IMR-90 (cell line): ENCODE results near the gene PRKACB.

ENCODE experiments used
- BHLHE40 ChIP-seq: fragments of 150-350 bp; IDR thresholded peaks from 2 replicates; pipeline ENCODE4 v1.6.1; 2016; ENCODE audit warnings: mild to moderate bottlenecking, low read depth, low read length
- CEBPB ChIP-seq: IDR thresholded peaks from 2 replicates; pipeline ENCODE4 v1.6.1; 2012; ENCODE audit warnings: low read depth, low read length, improper control_type of control experiment
- CHD1 ChIP-seq: IDR thresholded peaks from 2 replicates; pipeline ENCODE4 v1.6.1; 2012; ENCODE audit warnings: low read depth, low read length, improper control_type of control experiment
- CTCF ChIP-seq: conservative IDR thresholded peaks from 2 replicates; pipeline ENCODE4 v1.5.1; 2012; ENCODE audit warnings: mild to moderate bottlenecking, low read depth, low read length, improper control_type of control experiment
- FOS ChIP-seq: fragments of 150-350 bp; IDR thresholded peaks from 2 replicates; pipeline ENCODE4 v1.6.1; 2016; ENCODE audit warnings: low read depth, low read length
- MAFK ChIP-seq: IDR thresholded peaks from 2 replicates; pipeline ENCODE4 v1.6.1; 2012; ENCODE audit warnings: low read depth, low read length, improper control_type of control experiment
- MAZ ChIP-seq: IDR thresholded peaks from 2 replicates; pipeline ENCODE4 v1.6.1; 2012; ENCODE audit warnings: low read depth, mild to moderate bottlenecking, low read length, improper control_type of control experiment, moderate library complexity, borderline replicate concordance
- POLR2A ChIP-seq: IDR thresholded peaks from 2 replicates; pipeline ENCODE4 v1.6.1; 2012; ENCODE audit warnings: mild to moderate bottlenecking, low read depth, low read length
- RAD21 ChIP-seq: IDR thresholded peaks from 2 replicates; pipeline ENCODE4 v1.6.1; 2012; ENCODE audit warnings: low read length, improper control_type of control experiment
- RCOR1 ChIP-seq: IDR thresholded peaks from 2 replicates; pipeline ENCODE4 v1.6.1; 2012; ENCODE audit warnings: mild to moderate bottlenecking, low read length, improper control_type of control experiment; ENCODE audit not compliant: insufficient replicate concordance
- RFX5 ChIP-seq: IDR thresholded peaks from 2 replicates; pipeline ENCODE4 v1.8.0; 2012; ENCODE audit warnings: low read depth, mild to moderate bottlenecking, low read length, moderate library complexity
- SMC3 ChIP-seq: fragments of 150-350 bp; IDR thresholded peaks from 2 replicates; pipeline ENCODE4 v1.6.1; 2016; ENCODE audit warnings: low read depth, mild to moderate bottlenecking, antibody characterized with exemption, low read length, moderate library complexity
- USF2 ChIP-seq: fragments of 150-350 bp; IDR thresholded peaks from 2 replicates; pipeline ENCODE4 v1.6.1; 2017; ENCODE audit warnings: mild to moderate bottlenecking, antibody characterized with exemption, low read length, low read depth

GRCh38 chr1:84135341-84135740, 8.7 kb upstream of the PRKACB start:
- no peak for TF ChIP-seq CTCF
- TF ChIP-seq MAZ = no peak
- no peak for TF ChIP-seq BHLHE40
- TF ChIP-seq POLR2A = no peak
- no peak for TF ChIP-seq RAD21
- TF ChIP-seq MAFK = no peak
- TF ChIP-seq SMC3 = no peak
- no peak for TF ChIP-seq USF2
- no peak for TF ChIP-seq RCOR1
- no peak for TF ChIP-seq RFX5
- no peak for TF ChIP-seq CHD1
- no peak for TF ChIP-seq CEBPB
- TF ChIP-seq FOS = no peak
